T-helper 2 cell (primary cell): ENCODE data around the gene TMEM270.
"Not testable (repeated sequence)": the region's sequence is repeated elsewhere in the genome, so short reads cannot be mapped to it uniquely, and the experiment has no call there.

Experiments
- DNase-seq, 5 experiments: peaks; one replicate each; pipeline versions ENCODE4 v3.0.0 to v3.0.0-alpha.2; 2012 to 2022

TMEM270 gene

DNA sequence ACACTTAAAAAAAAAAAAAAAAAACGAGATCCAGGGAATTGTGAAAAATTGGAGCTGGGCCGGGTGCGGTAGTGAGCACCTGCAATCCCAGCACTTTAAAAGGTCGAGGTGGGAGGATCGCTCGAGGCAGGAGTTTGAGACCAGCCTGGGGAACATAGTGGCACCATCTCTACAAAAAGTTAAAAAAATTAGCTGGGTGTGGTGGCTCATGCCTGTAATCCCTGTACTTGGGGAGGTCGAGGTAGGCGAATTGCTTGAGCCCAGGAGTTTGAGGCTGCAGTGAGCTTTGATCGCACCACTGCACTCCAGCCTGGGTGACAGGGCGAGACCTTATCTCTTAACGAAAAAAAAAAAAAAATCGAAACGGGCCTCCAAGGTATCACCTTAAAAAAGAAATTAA, 28.2 kb upstream of the TMEM270 start:
- no peak for DNase-seq

DNA sequence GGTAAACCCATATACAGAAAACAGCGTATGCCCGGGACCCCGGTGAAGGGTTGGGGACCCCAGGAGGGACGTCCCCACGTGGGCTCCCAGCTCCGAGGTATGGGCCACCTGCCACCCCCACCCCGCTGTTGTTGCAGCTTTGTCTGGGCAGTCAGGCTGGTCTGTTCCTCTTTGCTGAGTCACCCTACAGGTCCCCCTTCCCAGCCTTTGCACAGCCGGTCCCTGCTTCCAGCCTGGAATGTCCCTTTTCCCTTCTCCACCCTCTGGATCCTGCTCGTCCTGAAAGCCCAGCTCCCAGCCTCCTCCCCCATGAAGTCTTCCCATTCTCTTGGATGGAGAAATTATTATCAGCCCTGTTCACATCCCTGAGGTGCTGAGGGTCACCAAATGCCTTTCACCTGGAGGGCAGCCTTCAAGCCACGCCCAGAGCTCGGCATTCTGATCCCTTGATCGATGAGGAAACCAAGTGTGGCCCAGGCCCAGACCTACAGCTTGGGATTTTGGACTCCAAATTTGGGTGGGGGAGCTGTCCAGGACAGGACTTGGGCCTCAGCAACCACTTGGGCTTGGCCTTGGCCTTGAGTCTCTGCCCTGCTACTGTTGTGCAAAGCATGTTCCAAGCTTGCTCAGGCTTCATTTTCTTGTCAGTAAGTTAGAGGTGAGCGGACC, 27.6 kb upstream of the TMEM270 start:
- no peak for DNase-seq

DNA sequence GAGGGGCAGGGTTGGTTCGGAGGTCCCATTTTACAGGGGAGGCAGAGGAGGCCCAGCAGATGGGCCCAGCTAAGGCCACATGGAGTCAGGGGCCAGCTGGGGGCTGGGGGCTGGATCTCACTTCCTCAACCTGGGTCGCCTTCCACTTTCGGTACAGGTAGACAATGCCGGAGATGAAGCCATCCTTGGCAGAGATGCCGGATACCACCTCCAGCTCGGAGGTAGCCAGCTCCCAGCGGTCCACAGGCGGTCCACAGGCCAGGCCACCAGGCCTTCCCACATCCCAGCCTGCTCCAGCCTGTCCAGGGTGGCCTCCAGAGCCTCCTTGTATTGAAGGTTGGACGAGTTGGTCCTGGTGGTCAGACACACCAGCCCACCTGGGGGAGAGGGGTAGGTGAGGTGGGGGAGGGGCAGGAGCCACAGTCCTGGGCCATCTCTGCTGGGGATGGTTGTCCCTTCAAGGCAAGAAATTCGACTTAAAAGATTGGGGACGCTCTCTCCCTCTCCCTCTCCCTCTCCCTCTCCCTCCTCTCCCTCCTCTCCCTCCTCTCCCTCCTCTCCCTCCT, 26.2 kb upstream of the TMEM270 start:
- no peak for DNase-seq

DNA sequence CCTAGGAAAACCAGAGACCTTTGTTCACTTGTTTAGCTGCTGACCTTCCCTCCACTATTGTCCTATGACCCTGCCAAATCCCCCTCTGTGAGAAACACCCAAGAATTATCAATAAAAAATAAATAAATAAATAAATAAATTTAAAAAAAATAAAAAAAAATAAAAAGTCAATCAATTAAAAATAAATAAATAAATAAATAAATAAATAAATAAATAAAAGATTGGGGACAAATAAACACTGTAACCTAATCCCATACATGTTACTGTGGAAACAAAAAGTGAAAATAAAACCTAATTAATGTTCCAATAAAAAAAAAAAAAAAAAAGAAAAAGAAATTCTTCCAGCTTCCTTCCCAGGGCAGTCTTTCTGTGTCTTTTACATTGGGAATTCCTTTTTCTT, 23.8 kb upstream of the TMEM270 start:
- DNase-seq, result not testable (repeated sequence)

DNA sequence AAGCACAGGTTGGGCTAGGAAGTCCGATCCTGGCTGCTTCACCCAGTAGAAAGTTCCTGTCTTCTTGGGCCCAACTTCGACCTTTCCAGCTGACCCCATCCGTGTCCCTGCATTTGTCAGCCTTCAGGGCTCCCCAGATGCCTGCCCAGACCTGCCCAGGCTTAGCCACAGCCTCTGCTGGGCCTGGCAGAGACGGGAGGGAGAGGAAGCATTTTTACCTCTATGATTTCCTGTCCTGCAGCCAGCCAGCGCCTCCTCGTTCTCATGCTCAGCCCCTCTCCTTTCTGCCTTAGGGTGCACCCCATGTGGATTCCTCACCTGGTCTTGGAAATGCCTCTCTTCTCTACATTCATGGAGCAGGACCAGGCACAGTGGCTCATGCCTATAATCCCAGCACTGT, 22.3 kb upstream of the TMEM270 start:
- DNase-seq, result no peak

DNA sequence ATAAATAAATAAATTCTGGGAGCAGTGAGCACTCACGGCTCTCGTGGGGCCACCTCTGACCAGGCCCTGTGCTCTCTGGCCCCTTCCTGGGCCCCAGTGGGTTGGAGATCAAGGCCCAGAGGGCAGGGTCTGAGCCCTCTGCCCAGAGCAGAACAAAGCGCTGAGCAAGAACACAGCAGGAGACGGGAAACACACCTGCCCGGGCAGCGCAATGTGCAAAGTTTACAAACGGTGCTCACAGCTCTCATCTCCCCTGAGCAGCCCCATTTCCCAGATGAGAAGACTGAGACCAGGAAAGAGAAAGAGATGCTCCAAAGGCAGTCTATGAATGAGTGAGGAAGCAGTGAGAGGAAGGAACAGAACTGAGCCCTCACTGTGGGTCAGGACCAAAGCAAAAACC, 21.7 kb upstream of the TMEM270 start:
- no peak for DNase-seq

DNA sequence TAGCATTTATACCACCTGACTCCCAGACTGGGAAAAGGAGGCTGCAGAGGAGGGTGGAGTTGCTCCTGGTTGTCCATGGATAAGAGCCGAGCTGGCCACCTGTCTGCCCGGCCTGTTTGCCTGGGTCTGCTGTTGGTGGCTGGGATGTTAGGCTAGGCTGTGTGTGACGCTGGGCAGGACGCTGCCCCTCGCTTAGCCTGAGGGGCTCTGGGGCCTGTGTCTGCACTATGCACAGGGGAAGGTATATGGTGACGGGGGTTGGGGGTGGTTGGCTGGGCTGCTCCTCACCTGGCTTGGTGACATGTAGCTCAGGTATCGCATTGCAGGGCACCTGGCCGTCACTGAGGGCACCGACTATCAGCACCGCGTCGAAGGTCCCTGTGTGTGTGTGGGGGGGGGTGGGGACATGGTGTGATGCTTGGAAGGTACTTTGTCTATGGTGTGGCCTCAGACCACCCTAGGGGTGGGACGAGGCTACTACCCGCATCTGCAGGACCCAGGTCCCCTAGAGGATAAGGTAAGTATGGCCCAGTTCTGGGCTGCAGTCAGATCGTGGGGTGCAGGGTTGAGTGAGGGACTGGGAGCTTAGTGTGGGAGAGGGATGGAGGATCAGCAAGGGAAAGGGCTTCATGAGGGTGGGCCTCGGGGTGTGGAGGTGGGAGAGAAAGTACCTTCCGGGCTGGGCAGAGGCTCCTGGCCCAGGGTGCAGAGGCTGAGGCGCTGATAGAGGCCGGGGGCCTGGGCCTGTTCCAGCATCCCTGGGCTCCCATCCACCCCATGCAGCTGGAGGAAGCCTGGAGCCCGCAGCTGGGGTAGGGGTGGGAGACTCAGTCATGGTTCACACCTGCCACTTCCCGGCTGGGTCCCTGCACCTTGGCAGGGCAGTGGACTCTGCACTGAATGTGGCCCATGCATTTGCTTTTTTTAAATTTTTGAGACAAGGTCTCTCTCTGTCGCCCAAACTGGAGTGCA, 20.9 kb upstream of the TMEM270 start:
- DNase-seq, result no peak

DNA sequence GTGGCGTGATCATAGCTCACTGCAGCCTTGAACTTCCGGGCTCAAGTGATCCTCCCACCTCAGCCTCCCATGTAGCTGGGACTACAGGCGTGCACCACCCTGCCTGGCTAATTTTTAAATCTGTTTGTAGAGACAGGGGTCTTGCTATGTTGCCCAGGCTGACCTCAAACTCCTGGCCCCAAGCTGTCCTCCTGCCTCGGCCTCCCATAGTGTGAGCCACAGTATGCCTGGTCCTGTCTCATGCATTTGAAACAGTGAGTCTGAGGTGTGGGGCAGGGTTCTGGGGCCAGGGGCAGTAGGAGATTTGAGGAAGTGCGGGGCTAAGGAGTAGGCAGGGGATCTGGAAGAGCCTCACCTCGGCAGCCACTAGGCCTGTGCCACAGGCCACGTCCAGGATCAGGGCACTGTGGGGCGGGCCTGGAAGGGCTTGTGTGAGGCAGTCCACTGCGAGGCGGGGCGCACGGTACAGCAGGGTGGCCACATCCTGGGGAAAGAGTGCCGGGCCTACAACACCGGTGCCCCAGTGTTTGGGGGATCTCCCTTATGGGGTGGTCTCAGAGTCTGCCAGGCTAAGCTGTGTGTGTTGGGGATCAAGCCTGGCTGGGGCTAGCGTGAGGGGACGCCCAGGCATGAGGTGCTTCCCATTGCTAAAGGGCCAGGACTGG, 20.1 kb upstream of the TMEM270 start:
- no peak for DNase-seq

DNA sequence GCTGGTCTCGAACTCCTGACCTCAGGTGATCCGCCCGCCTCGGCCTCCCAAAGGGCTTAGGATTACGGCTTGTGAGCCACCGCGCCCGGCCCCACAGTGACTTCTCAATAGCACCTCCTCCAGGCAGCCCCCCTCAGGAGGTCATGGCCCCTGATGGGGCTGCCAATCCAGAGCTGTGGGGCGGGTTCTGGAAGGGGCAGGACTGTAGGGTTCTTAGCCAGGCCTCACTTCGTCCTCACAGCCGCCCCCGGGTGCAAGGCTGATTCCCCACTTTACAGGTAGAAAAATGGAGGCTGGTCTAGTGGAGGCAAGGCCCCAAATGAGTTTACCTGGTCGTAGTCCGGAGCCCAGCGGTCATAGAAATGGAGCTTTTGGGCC, 19.3 kb upstream of the TMEM270 start:
- no peak for DNase-seq

DNA sequence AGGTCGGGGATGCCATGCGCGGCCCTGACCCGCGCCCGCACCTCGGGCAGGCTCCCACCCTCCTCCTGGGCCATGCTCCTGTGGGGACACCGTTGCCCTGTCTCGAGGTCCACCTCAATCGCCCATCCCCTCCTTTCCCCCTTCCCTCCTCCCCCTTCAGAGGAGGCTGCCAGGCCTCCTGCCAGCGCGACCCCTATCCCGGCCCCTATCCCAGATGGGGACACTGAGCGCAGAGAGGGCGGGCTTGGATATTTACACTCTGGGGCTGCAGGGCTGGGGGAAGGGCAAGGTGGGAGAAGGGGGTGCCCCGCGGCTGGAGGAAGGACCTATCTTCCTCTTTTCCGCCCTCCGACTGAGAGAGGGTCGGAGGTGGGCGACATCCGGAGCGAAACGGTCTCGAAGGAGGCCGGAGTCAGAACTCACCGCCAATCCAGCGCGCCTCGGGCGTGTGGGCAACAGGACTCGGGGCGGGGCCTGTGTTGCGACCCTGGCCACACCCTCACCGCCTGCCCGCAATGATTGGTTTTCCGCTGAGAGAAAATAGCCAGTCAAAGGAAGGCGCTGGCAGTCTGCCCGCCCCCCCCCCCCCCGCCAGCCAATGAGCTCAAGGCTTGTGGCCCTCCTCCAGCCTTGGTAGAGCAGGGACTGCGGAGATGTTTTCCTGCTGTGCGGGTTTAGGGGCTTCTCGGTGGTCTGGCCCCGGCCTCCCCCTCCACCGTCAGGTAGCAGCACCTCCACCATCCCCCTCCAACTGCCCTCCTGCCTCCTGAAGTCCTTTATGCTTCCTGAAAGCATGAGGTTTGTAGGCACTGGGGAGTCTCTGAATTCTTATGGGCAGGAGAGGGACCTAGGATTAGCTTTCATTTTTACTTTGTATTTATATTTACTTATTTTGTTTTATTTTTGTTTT, 18.6 kb upstream of the TMEM270 start, which contains the start of gene METTL27:
Gene METTL27, minus strand, starts transcription at position 450 of the 910 bp plus-strand sequence. Its CDS starts 376 bp downstream, at position 74.
- DNase-seq, result peak; percentile 72 to 95 (median 82)

DNA sequence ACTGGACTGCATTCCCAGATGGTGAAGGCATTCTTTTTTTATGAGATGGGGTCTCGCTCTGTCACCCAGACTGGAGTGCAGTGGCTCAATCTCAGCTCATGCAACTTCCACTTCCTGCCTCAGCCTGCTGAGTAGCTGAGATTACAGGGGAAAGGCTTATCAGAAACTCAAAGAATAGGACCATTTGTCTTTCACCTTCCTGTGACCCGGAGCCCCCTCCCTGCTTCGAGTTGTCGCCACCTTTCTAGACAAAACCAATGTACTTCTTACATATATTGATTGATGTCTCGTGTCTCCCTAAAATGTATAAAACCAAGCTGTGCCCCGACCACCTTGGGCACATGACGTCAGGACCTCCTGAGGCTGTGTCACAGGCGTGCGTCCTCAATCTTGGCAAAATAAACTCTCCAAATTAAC, 16.8 kb upstream of the TMEM270 start:
- DNase-seq, result no peak

DNA sequence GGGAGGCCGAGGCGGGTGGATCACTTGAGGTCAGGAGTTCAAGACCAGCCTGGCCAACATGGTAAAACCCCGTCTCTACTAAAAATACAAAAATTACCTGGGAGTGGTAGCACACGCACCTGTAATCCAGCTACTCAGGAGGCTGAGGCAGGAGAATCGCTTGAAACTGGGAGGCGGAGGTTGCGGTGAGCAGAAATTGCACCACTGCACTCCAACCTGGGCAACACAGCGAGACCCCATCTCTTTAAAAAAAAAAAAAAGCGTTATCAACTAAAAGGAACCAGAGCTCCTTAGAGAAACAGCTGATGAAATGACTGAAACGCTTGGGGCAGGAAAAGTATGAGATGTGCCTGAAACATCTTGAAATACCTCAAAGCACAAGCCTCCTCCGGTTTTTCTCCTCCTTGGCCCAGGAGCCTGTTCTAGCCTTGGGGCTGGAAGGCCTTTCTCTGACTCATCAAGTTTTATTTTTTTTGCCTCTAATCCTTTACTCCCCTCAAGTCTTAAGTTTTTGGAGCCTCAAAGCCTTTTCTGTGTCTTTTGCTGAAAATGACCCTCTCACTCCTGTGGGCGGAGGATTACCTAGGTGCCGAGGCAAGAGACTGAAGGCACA, 16.0 kb upstream of the TMEM270 start:
- no peak for DNase-seq

DNA sequence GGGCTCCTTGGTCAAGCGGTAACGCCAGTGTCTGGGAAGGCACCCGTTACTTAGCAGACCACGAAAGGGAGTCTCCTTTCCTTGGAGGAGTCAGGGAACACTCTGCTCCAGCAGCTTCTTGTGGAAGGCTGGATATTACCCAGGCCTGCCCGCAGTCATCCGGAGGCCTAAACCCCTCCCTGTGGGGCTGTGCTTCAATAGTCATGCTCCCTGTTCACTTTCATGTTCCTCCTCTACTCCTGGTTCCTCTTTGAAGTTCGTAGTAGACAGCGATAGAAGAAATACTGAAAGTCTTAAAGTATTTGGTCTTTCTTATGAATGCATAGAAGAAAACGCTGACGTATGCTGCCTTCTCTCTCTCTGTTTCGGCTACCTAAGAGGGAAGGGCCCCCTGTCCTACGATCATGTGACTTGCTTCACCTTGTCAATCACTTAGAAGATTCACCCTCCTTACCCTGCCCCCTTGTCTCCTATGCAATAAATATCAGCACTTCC, 15.2 kb upstream of the TMEM270 start:
- DNase-seq, result not testable (repeated sequence)

DNA sequence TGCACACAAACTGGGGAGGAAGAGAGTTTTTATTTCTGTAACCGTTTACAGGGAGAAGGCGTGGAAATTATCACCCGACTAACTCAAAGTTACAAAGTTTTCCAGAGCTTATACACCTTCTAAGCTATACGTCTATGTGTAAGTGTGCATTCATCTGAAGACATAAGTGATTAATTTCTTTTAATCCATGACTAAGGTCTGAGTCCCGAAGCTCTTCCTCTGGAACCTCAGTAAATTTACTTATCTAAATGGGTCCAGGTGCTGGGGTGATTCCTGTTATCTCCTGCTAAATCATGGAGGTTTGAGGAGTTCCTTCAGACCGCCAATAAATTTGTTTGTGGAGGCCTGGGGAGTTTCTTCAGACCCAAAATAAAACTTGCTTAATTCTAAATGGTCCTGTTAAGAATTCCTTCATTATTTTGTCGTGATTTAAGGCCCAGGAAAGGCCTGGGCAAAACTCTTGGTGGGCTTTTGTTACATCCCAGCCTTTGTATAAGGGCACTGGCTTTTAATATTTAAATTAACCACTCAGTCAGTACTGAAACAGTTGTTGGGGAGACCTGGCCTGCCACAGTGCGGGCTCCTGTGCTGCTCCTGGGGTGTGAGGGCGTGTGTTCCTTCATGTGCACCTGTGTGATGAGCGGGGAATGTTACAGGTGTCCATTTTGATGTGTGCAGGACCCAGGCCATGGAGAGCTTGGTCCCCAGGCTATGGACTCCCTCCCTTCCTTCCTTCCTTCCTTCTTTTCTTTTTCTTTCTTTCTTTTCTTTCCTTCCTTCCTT, 12.8 kb upstream of the TMEM270 start:
- no peak for DNase-seq

DNA sequence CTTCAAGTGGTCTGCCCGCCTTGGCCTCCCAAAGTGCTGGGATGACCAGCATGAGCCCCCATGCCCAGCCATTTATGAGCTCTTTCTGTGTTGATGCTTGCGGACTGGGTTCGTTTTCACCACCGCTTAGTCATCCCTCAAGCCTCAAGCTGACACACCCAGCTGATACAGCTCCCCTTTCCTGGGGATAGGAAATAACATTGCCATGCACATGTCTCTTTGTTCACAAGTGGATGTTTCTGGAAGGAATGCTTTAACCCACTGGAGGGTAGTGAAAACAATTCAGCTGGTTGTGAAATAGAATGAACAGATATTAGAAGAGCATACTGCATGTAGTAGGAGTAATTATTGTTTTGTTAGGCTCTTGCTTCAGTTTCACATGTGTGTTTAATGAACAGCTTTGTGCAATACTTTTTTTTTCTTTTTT, 10.2 kb upstream of the TMEM270 start:
- DNase-seq, result peak in 1 of 5 experiments; percentile 52

DNA sequence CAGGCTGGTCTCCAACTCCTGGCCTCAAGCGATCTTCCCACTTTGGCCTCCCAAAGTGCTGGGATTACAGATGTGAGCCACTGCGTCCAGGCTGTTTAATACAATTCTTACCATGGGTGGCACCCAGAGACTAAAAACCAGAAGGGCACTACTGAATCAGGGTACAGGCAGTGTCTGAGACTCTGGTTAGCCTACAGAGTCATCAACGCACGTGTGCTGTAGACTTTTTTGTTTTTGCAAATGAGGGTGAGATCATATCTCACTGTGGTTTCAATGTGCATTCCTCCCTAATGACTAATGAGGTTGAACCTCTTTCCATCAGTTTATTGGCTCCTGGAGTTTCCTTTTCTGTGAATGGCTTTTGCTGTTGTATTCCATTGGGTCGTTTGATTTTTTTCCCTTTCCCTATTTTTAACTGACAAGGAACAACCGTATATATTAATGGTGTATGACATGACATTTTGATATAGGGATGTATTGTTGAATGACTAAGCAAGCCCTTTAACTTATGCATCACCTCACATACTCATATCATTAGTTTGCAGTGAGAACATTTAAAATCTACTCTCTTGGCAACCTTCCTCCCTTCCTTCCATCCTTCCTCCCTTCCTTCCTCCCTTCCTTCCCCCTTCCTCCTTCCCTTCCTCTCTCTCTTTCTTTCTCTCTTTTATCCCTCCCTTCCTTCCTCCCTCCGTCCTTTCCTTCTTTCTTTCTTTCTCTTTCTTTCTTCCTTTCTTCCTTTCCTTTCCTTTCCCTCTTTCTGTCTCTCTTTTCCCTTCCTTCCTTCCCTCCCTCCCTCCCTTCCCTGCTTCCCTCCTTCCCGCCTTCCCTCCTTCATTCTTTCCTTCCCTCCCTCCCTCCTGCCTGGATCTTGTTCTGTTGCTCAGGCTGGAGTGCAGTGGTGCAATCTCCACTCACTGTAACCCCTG, 9.3 kb upstream of the TMEM270 start:
- peak in 1 of 5 experiments; percentile 92 for DNase-seq

DNA sequence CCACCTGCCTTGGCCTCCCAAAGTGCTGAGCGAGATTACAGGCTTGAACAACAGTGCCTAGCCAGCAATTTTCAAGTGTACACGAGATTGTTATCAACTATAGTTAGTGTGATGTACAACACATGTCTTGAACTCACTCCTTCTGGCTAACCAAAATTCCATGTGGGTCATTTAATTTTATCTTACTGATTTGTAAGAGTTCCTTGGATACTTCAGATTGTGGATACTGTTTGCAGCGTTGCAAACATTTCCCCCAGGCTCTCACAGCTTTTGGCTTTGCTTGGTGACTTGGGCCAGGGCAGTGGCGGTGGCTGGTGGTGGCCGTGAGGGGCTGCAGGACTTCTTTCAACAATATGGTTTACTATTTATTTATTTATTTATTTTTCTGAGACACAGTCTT, 8.5 kb upstream of the TMEM270 start:
- no peak for DNase-seq

DNA sequence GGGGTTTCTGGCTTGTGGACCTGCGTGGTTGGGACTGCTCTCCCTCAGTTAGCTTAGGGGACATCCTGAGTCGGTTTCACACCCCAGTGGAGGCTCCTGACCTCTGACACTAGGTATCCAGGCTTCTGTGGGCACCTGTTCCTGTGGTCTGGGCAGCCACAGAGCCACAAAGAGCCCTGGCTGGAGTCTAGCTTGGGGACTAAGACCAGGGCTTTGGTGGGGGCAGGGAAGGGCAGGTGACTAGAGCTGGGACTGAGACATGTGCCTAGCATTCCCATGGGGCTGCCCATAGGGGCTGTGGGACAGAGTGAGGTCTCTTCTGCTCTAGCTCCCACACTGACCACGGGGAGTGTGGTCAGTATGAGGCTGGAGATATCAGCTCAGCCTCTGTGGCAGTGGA, 4.0 kb upstream of the TMEM270 start:
- no peak for DNase-seq

DNA sequence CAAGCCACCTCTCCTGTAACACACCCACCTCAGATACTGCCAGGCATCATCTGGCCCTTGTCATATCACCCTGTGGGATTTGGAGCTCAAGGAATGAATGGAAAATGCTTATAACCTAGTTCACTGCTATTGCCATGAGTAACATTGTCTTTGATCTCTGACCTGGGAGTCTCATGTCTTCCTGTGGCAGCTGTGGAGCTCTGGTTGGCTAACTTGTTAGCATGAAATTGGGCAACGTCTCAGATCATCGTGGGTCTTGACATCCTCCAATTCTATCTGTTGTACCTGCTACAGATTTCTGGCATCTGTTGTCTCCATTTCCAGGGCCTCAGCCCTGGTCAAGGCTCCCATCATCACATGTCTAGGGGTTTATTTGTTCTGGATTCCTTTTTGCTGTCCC, 2.2 kb upstream of the TMEM270 start:
- DNase-seq, result no peak
